Right cardiac atrium (tissue), 5 donors: ENCODE measurements around the gene TGM2. TPM values are rescaled to one million over a fixed set of nuclear protein-coding genes. Genes with fewer than 3 reads are reported as not detected.
A peak's percentile ranks its signal among the peaks of the same experiment; 100 is the strongest.

ENCODE experiments used
- ATAC-seq, 2 donors: fragments of 200-7000 bp; cut with Tn5 transposase; one replicate each; pipeline versions ENCODE4 v1.8.0 to v1.9.1; 2020; ENCODE audit warnings: moderate library complexity in 2 of 2, mild to moderate bottlenecking in 1 of 2
- DNase-seq, 3 donors: peaks; one replicate each; pipeline ENCODE4 v3.0.0-alpha.2; 2020
- H3K27ac ChIP-seq: one replicate; pipeline ENCODE4 v1.5.1; 2013; ENCODE audit warnings: mild to moderate bottlenecking, low read length, control low read depth, moderate library complexity
- H3K27me3 ChIP-seq: one replicate; pipeline ENCODE4 v1.6.1; 2013; ENCODE audit not compliant: control insufficient read depth, insufficient read depth
- H3K4me1 ChIP-seq: one replicate; pipeline ENCODE4 v1.6.1; 2013; ENCODE audit warnings: low read length; ENCODE audit not compliant: control insufficient read depth, insufficient read depth
- H3K4me3 ChIP-seq: one replicate; pipeline ENCODE4 v1.5.1; 2013; ENCODE audit warnings: low read length, control low read depth
- H3K9me3 ChIP-seq: one replicate; pipeline ENCODE4 v1.6.1; 2013; ENCODE audit warnings: low read length; ENCODE audit not compliant: control insufficient read depth
- WGBS: extraction: QIAGEN DNeasy Blood & Tissue Kit; methylation state at CpG from one replicate; pipeline ENCODE4 v1.1.7; 2013; 5-methylcytosine and 5-hydroxymethylcytosine counted together
- intact Hi-C, 4 donors: fragments of 100-400 bp; cut with DNase I; formaldehyde crosslinking; loops; one replicate each; pipeline versions ENCODE4 v1.11.0 to v1.14.0; 2022 to 2023
- polyA plus RNA-seq: library from polyadenylated mRNA; stranded (reverse); fragments of 200-250 nt; gene quantifications from one replicate; pipeline ENCODE4 v1.2.3, GENCODE V29; 2013
- total RNA-seq, 4 donors: library from RNA; stranded (reverse); fragmentation: NEBNext Ultra II Directional; extraction: Animal tissue kit (Norgen Biotek cat#: 25700); gene quantifications; one replicate each; pipeline ENCODE4 v1.2.1, GENCODE V29; 2021
- donor health status: healthy with polysubstance abuse.
- donor health status: DM: no; HTN: yes; CAD: no.
- donor health status: DM: no; HTN: no; CAD: no.
- donor health status: DM: no; HTN: yes; CAD: no; lungs with severe emphysema.
- donor health status: DM: yes; HTN: yes; CAD: no.

The TGM2 gene
- total and polyA plus RNA-seq, 5 donors, result 447 to 1,731 (median 1,246) TPM

GRCh38 chr20:38208523-38208922 lies 43.5 kb upstream of the TGM2 start:
- Histone ChIP-seq H3K27ac (peak overlapping the region; percentile 87), H3K9me3 (no peaks in the 10 kb centered on the region), H3K4me3 (no peak overlapping the region), H3K4me1 (peaks cover 13% of the 10 kb centered on the region), H3K27me3 (no peaks in the 10 kb centered on the region)
- WGBS, result 85% methylated on average over 3 of the region's 3 CpGs
- intact Hi-C loops, result no loop called here
- ATAC-seq (no peak), DNase-seq (no peak)

- no peaks in the 10 kb centered on the region for H3K9me3 ChIP-seq
- ATAC-seq, result no peak
- peak overlapping the region; percentile 87 for H3K27ac ChIP-seq
- WGBS, result 66% methylated on average over 1 of the region's 1 CpG
- DNase-seq, result no peak
- H3K27me3 ChIP-seq, result no peaks in the 10 kb centered on the region
- peaks cover 13% of the 10 kb centered on the region for H3K4me1 ChIP-seq
- intact Hi-C loops, result no loop called here
- H3K4me3 ChIP-seq, result no peak overlapping the region
Observed at GRCh38 chr20:38208088-38208487, 43.0 kb upstream of the TGM2 start.

GRCh38 chr20:38207621-38208020 lies 42.6 kb upstream of the TGM2 start:
- H3K27ac ChIP-seq, result no peak overlapping the region
- 81% methylated on average over 2 of the region's 2 CpGs for WGBS
- DNase-seq, result no peak
- H3K4me1 ChIP-seq, result peaks cover 13% of the 10 kb centered on the region
- H3K4me3 ChIP-seq, result no peak overlapping the region
- H3K9me3 ChIP-seq, result no peaks in the 10 kb centered on the region
- no peak for ATAC-seq
- intact Hi-C loops, result no loop called here
- no peaks in the 10 kb centered on the region for H3K27me3 ChIP-seq

- H3K27ac ChIP-seq, result no peak overlapping the region
- DNase-seq, result no peak
- no peak overlapping the region for H3K4me3 ChIP-seq
- no peaks in the 10 kb centered on the region for H3K9me3 ChIP-seq
- no peaks in the 10 kb centered on the region for H3K27me3 ChIP-seq
- 65% methylated on average over 3 of the region's 3 CpGs for WGBS
- intact Hi-C loops, result no loop called here
- H3K4me1 ChIP-seq, result peaks cover 5% of the 10 kb centered on the region
- no peak for ATAC-seq
Observed at GRCh38 chr20:38205001-38205400, 39.9 kb upstream of the TGM2 start.

- Histone ChIP-seq H3K4me1 (peaks cover 2% of the 10 kb centered on the region), H3K9me3 (no peaks in the 10 kb centered on the region), H3K4me3 (no peak overlapping the region), H3K27me3 (no peaks in the 10 kb centered on the region), H3K27ac (no peak overlapping the region)
- DNase-seq (no peak), ATAC-seq (no peak)
- WGBS, result 86% methylated on average over 2 of the region's 2 CpGs
- intact Hi-C loops, result no loop called here
Observed at GRCh38 chr20:38203981-38204357, 38.9 kb upstream of the TGM2 start.

- ATAC-seq, result no peak
- H3K4me1 ChIP-seq, result peaks cover 3% of the 10 kb centered on the region
- WGBS, result 91% methylated on average over 6 of the region's 6 CpGs
- no peaks in the 10 kb centered on the region for H3K27me3 ChIP-seq
- intact Hi-C loops, result no loop called here
- peak in 1 of 3 donors; percentile 9 for DNase-seq
- H3K27ac ChIP-seq, result no peak overlapping the region
- no peaks in the 10 kb centered on the region for H3K9me3 ChIP-seq
- H3K4me3 ChIP-seq, result no peak overlapping the region
Observed at GRCh38 chr20:38203337-38203980, 38.4 kb upstream of the TGM2 start.

- 88% methylated on average over 8 of the region's 8 CpGs for WGBS
- no peak overlapping the region for H3K4me3 ChIP-seq
- DNase-seq (no peak), ATAC-seq (no peak)
- H3K27me3 ChIP-seq, result no peaks in the 10 kb centered on the region
- no peaks in the 10 kb centered on the region for H3K9me3 ChIP-seq
- H3K27ac ChIP-seq, result no peak overlapping the region
- peaks cover 4% of the 10 kb centered on the region for H3K4me1 ChIP-seq
- intact Hi-C loops, result no loop called here
Observed at GRCh38 chr20:38202982-38203293, 37.9 kb upstream of the TGM2 start.

- H3K4me1 ChIP-seq, result peaks cover 4% of the 10 kb centered on the region
- no peak overlapping the region for H3K4me3 ChIP-seq
- ATAC-seq (no peak), DNase-seq (no peak)
- no peak overlapping the region for H3K27ac ChIP-seq
- H3K27me3 ChIP-seq, result no peaks in the 10 kb centered on the region
- no peaks in the 10 kb centered on the region for H3K9me3 ChIP-seq
- WGBS, result 87% methylated on average over 12 of the region's 12 CpGs
- intact Hi-C loops, result no loop called here
Observed at GRCh38 chr20:38202153-38202981, 37.3 kb upstream of the TGM2 start.

- ATAC-seq (peak in 1 of 2 donors; percentile 14), DNase-seq (no peak)
- intact Hi-C loops, result no loop called here
Observed at GRCh38 chr20:38201356-38201755, 36.3 kb upstream of the TGM2 start.

GRCh38 chr20:38200646-38201045 lies 35.6 kb upstream of the TGM2 start:
- H3K27me3 ChIP-seq, result no peaks in the 10 kb centered on the region
- H3K9me3 ChIP-seq, result no peaks in the 10 kb centered on the region
- no peak overlapping the region for H3K27ac ChIP-seq
- no peak overlapping the region for H3K4me3 ChIP-seq
- ATAC-seq (no peak), DNase-seq (no peak)
- 84% methylated on average over 3 of the region's 3 CpGs for WGBS
- peaks cover 12% of the 10 kb centered on the region for H3K4me1 ChIP-seq
- intact Hi-C loops, result no loop called here

More at GRCh38 chr20:38201356-38201755, 36.3 kb upstream of the TGM2 start:
- H3K4me1 ChIP-seq, result peaks cover 7% of the 10 kb centered on the region
- no peak overlapping the region for H3K27ac ChIP-seq
- no peaks in the 10 kb centered on the region for H3K9me3 ChIP-seq
- H3K4me3 ChIP-seq, result no peak overlapping the region
- 67% methylated on average over 6 of the region's 6 CpGs for WGBS
- H3K27me3 ChIP-seq, result no peaks in the 10 kb centered on the region

- H3K9me3 ChIP-seq, result no peaks in the 10 kb centered on the region
- intact Hi-C loops, result no loop called here
- peaks cover 15% of the 10 kb centered on the region for H3K4me1 ChIP-seq
- no peak for DNase-seq
- no peaks in the 10 kb centered on the region for H3K27me3 ChIP-seq
- no peak overlapping the region for H3K27ac ChIP-seq
- H3K4me3 ChIP-seq, result no peak overlapping the region
- WGBS, result 78% methylated on average over 14 of the region's 14 CpGs
- no peak for ATAC-seq
Observed at GRCh38 chr20:38199501-38200390, 34.7 kb upstream of the TGM2 start.
